Lung (tissue), 16 donors: ENCODE data around the gene ZC3H11A. TPM values are rescaled to one million over a fixed set of nuclear protein-coding genes. Genes with fewer than 3 reads are reported as not detected.
"Not testable (repeated sequence)": the region's sequence is repeated elsewhere in the genome, so short reads cannot be mapped to it uniquely, and the experiment has no call there.

Experiments used
- ATAC-seq: fragments of 200-7000 bp; cut with Tn5 transposase; one replicate; pipeline ENCODE4 v1.9.1; 2020; ENCODE audit warnings: moderate number of reproducible peaks; ENCODE audit not compliant: insufficient read depth, low FRiP score
- DNase-seq, 3 donors: peaks; one replicate each; pipeline ENCODE4 v3.0.0-alpha.2; 2013 to 2017
- H3K27ac ChIP-seq, 2 donors: one replicate each; pipeline ENCODE4 v1.5.1; 2013; ENCODE audit warnings: mild to moderate bottlenecking in 2 of 2, moderate library complexity in 2 of 2, control low read depth in 1 of 2, inconsistent platforms in 1 of 2, low read depth in 1 of 2, low read length in 1 of 2
- H3K27me3 ChIP-seq, 3 donors: one replicate each; pipeline ENCODE4 v1.5.1; 2013; ENCODE audit warnings: low read length in 2 of 3; ENCODE audit not compliant: control insufficient read depth in 3 of 3, insufficient read depth in 3 of 3
- H3K36me3 ChIP-seq, 4 donors: one replicate each; pipeline ENCODE4 v1.5.1; 2013; ENCODE audit warnings: low read length in 4 of 4, mild to moderate bottlenecking in 1 of 4, moderate library complexity in 1 of 4; ENCODE audit not compliant: control insufficient read depth in 4 of 4, insufficient read depth in 4 of 4
- H3K4me1 ChIP-seq, 5 donors: one replicate each; pipeline ENCODE4 v1.5.1; 2013; ENCODE audit warnings: low read length in 5 of 5, mild to moderate bottlenecking in 2 of 5, moderate library complexity in 1 of 5; ENCODE audit not compliant: control insufficient read depth in 5 of 5, insufficient read depth in 5 of 5
- H3K4me3 ChIP-seq: one replicate; pipeline ENCODE4 v1.5.1; 2013; ENCODE audit warnings: mild to moderate bottlenecking, control low read depth, moderate library complexity
- H3K9ac ChIP-seq, 2 donors: one replicate each; pipeline ENCODE4 v1.5.1; 2013; ENCODE audit warnings: low read length in 2 of 2, control low read depth in 1 of 2; ENCODE audit not compliant: insufficient read depth in 1 of 2
- H3K9me3 ChIP-seq, 4 donors: one replicate each; pipeline ENCODE4 v1.5.1; 2013; ENCODE audit warnings: low read length in 3 of 4, mild to moderate bottlenecking in 1 of 4, moderate library complexity in 1 of 4; ENCODE audit not compliant: control insufficient read depth in 4 of 4, insufficient read depth in 3 of 4
- WGBS, 2 donors: extraction: QIAGEN DNeasy Blood & Tissue Kit; methylation state at CpG; one replicate each; pipeline ENCODE4 v1.1.7; 2013; 5-methylcytosine and 5-hydroxymethylcytosine counted together
- long read RNA-seq, 5 donors: transcript quantifications; one replicate each; lab custom pipeline, GENCODE V29; 2026
- polyA plus RNA-seq, 2 donors: library from polyadenylated mRNA; stranded (reverse); fragments of 200-250 nt; gene quantifications; one replicate each; pipeline ENCODE4 v1.2.1, GENCODE V29; 2013
- total RNA-seq, 2 donors: library from RNA; depleted of rRNA in 1 of 2; stranded (reverse); fragments of >200 nt in 1 of 2; gene quantifications; one replicate each; pipeline ENCODE4 v1.2.1, GENCODE V29; 2014 to 2021
- TF ChIP-seq, protein P1 (sequence below): IDR thresholded peaks from 2 replicates; pipeline ENCODE4 v1.5.1; 2012; ENCODE audit warnings: mild to moderate bottlenecking; ENCODE audit errors: control extremely low read depth, extremely low read depth
- donor health status: control.
- donor health status: control.
- donor health status: Bipolar disorder and iron deficiency.
- donor health status: healthy.
- donor health status: DM: yes; HTN: yes; CAD: no.

The ZC3H11A gene
- total RNA-seq (100 to 1,000 TPM in 1 of 2 donors, 10 to 100 TPM in 1; 51.6 to 148 TPM), polyA plus RNA-seq (10 to 100 TPM; 34.9 to 41.2 TPM)
- long read RNA-seq, donor 1, full-length matches to known transcripts: 6 of 160 reads
- long read RNA-seq, donor 1, partial matches to known transcripts: 154 of 160 reads
- long read RNA-seq, donor 1, other reads (novel, unspliced or antisense): 0 of 160 reads
- long read RNA-seq, donor 2, partial matches to known transcripts: 52 of 56 reads
- long read RNA-seq, donor 2, other reads (novel, unspliced or antisense): 0 of 56 reads
- long read RNA-seq, donor 3, partial matches to known transcripts: 82 of 88 reads
- long read RNA-seq, donor 3, other reads (novel, unspliced or antisense): 0 of 88 reads
- long read RNA-seq, donor 4, partial matches to known transcripts: 47 of 51 reads
- long read RNA-seq, donor 4, other reads (novel, unspliced or antisense): 0 of 51 reads
- long read RNA-seq, donor 5, full-length matches to known transcripts: 7 of 144 reads
- long read RNA-seq, donor 5, partial matches to known transcripts: 137 of 144 reads
- long read RNA-seq, donor 5, other reads (novel, unspliced or antisense): 0 of 144 reads

DNA sequence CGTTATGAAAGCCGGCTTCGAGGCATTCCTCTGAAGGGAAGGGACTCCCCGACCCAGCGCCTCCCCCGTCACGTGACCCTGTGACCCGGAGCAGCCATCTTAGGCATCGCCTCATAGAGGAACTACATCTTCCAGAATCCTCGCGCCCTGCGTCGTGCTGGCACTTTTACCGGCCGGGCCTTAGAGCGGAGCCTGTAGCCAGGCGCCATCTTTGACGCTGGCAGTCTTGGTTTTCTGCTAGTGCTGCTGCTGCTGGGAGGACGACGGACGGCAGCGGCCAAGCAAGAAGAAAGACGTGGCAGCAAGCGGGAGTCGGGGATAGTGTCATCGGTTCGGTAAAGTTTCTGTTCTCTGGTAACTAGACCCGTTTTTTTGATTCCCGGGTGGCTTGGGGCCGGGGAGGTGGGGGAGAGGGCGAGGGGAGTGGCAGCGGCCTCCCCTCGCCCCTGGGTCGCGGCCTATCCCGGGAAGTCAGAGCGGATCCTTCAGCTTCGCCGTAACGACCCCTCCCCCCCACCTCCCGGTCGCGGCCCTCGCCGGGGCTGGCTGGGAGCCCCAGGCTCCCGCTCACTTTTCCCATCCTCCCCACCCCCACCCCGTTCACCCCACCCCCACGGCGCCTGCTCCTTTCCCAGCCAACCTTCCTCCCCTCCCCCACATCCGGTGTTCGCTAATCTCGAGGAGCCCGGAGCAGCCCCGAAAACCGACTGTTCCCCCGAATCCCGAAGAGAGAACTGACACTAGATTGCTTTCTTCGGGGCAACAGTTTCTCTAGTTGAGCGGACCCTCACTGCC is at the start of gene ZC3H11A, which contains the start of gene ZBED6:
Gene ZC3H11A (plus strand): TSS at position 183 of the 795 bp plus-strand sequence. CDS start 21,448 bp downstream, outside the sequence.
Gene ZBED6 (plus strand): TSS at position 183 of the 795 bp plus-strand sequence. CDS start 1,900 bp downstream, outside the sequence.
- ATAC-seq: peak; percentile 98
- Histone ChIP-seq H3K9ac (peak within 1 kb of the TSS; percentile 75 to 98), H3K27ac (peak within 1 kb of the TSS; percentile 89 to 96), H3K4me1 (peaks cover 0 to 36% (median 22%) of the 10 kb centered on the region in 5 donors), H3K36me3 (peaks cover 0 to 14% (median 4%) of the 10 kb centered on the region in 4 donors), H3K4me3 (peak within 1 kb of the TSS; percentile 81), H3K9me3 (no peaks in the 10 kb centered on the region), H3K27me3 (no peaks in the 10 kb centered on the region)
- DNase-seq: peak; percentile 99 to 100 (median 99)
- TF ChIP-seq, protein P1, sequence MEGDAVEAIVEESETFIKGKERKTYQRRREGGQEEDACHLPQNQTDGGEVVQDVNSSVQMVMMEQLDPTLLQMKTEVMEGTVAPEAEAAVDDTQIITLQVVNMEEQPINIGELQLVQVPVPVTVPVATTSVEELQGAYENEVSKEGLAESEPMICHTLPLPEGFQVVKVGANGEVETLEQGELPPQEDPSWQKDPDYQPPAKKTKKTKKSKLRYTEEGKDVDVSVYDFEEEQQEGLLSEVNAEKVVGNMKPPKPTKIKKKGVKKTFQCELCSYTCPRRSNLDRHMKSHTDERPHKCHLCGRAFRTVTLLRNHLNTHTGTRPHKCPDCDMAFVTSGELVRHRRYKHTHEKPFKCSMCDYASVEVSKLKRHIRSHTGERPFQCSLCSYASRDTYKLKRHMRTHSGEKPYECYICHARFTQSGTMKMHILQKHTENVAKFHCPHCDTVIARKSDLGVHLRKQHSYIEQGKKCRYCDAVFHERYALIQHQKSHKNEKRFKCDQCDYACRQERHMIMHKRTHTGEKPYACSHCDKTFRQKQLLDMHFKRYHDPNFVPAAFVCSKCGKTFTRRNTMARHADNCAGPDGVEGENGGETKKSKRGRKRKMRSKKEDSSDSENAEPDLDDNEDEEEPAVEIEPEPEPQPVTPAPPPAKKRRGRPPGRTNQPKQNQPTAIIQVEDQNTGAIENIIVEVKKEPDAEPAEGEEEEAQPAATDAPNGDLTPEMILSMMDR: no peak
- WGBS, 2 donors: 0% methylated on average over 53 to 59 of the region's 59 CpGs

DNA sequence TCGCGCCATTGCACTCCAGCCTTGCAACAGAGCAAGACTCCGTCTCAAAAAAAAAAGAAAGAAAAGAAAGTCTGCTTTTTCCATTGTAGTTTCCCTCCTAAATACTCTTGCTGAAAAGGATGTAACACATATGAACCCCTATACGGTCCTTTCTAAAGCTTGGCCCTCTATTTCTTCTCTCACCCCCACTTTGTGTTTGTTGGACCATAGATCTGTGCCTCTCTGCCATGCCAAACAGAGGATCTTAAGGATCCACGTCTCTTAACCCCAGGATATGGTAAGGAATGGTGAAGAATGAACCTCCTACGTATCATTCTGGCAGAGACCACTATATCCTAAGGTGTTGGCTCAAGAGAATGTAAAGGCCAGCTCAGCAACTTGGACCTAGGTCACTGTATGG is 49.1 kb upstream of the ZC3H11A start:
- DNase-seq (no peak), ATAC-seq (no peak)
- TF ChIP-seq, protein P1: no peak
- Histone ChIP-seq H3K4me1 (peaks cover 0 to 3% (median 3%) of the 10 kb centered on the region in 5 donors), H3K4me3 (no peak overlapping the region), H3K36me3 (peaks cover 0 to 4% (median 2%) of the 10 kb centered on the region in 4 donors), H3K9me3 (no peaks in the 10 kb centered on the region), H3K9ac (no peak overlapping the region), H3K27ac (no peak overlapping the region), H3K27me3 (no peaks in the 10 kb centered on the region)
- WGBS, 2 donors: 93 to 98% methylated on average over 6 of the region's 6 CpGs

DNA sequence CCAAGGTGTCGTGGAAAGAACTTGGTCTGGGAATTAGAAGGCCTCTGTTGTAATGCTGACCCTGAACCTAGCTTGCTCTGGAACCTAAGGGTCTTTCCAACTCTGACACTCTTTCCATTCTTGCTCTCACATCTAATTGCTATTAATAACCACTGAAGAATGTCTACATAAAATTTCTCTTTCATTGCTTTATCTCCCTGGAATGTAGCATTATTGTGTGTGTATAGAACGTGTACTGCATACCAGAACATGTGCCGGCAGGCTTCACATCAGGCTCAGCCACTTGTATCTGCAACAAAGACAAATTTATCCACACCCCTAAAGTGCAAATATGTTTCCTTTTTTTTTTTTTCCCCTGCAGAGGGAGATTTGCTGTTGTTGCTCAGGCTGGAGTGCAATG is 44.4 kb upstream of the ZC3H11A start:
- Histone ChIP-seq H3K9me3 (no peaks in the 10 kb centered on the region), H3K4me3 (no peak overlapping the region), H3K27me3 (no peaks in the 10 kb centered on the region), H3K36me3 (no peaks in the 10 kb centered on the region), H3K27ac (no peak overlapping the region), H3K9ac (no peak overlapping the region), H3K4me1 (no peaks in the 10 kb centered on the region)
- WGBS, 2 donors: 69 to 83% methylated on average over 3 of the region's 3 CpGs
- DNase-seq (peak; percentile 18 to 33 (median 27)), ATAC-seq (no peak)
- TF ChIP-seq, protein P1: no peak

DNA sequence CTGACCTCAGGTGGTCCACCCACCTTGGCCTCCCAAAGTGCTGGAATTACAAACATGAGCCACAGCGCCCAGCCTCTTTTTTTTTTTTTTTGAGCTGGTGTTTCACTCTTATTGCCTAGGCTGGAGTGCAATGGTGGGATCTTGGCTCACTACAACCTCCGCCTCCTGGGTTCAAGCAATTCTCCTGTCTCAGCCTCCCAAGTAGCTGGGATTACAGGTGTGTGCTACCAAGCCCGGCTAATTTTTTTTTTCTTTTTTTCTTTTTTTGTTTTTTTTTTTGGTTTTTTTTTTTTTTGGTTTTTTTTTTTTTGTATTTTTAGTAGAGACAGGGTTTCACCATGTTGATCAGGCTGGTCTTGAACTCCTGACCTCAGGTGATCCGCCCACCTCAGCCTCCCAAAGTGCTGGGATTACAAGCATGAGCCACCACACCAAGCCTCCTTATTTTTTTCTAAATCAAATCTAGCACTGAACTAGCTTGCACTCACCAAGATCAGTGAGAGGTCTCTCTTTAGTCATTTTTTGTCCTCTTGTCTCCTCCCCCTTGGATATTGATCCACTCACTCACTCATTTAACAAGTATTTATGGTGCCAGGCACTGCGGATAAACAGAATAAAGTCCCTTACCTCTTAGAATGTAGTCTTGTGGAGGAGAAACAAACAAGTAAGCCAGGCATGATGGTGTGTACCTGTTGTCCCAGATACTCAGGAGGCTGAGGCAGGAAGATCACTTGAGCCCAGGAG is 43.6 kb upstream of the ZC3H11A start:
- WGBS, 2 donors: 91 to 93% methylated on average over 5 of the region's 5 CpGs
- H3K4me1 ChIP-seq: not testable (repeated sequence)

More for the DNA sequence above, 43.6 kb upstream of the ZC3H11A start:
- H3K9ac ChIP-seq, H3K36me3 ChIP-seq, ATAC-seq, H3K4me3 ChIP-seq, H3K27ac ChIP-seq, H3K9me3 ChIP-seq, DNase-seq, H3K27me3 ChIP-seq: not testable (repeated sequence)
